Suprapubic skin (tissue), 4 donors: ENCODE data around the gene FAF1. TPM values are rescaled to one million over a fixed set of nuclear protein-coding genes. Genes with fewer than 3 reads are reported as not detected.

Experiments
- DNase-seq, 2 donors: peaks; one replicate each; pipeline ENCODE4 v3.0.0-alpha.2; 2019; ENCODE audit warnings: low spot score in 2 of 2
- H3K27ac ChIP-seq: fragments of 200-600 bp; sonication (generic); one replicate; pipeline ENCODE4 v1.5.1; 2019
- H3K27me3 ChIP-seq: fragments of 200-600 bp; sonication (generic); one replicate; pipeline ENCODE4 v1.5.1; 2019
- H3K36me3 ChIP-seq: fragments of 200-600 bp; sonication (generic); one replicate; pipeline ENCODE4 v1.5.1; 2019
- H3K4me1 ChIP-seq: fragments of 200-600 bp; sonication (generic); one replicate; pipeline ENCODE4 v1.5.1; 2019
- H3K4me3 ChIP-seq: fragments of 200-600 bp; sonication (generic); one replicate; pipeline ENCODE4 v1.5.1; 2019; ENCODE audit warnings: mild to moderate bottlenecking
- H3K9me3 ChIP-seq: fragments of 200-600 bp; sonication (generic); one replicate; pipeline ENCODE4 v1.5.1; 2019
- EP300 ChIP-seq: sonication (generic); formaldehyde crosslinking; IDR thresholded peaks from one replicate; pipeline ENCODE4 v1.6.1; 2017; ENCODE audit warnings: antibody characterized with exemption
- POLR2A ChIP-seq, 2 donors: fragments of 450-650 bp; IDR thresholded peaks; one replicate each; pipeline ENCODE4 v1.6.1; 2017; ENCODE audit warnings: antibody characterized with exemption in 2 of 2, mild to moderate bottlenecking in 2 of 2, moderate library complexity in 2 of 2
- POLR2AphosphoS5 ChIP-seq, 3 donors: sonication (generic); formaldehyde crosslinking; IDR thresholded peaks; one replicate each; pipeline ENCODE4 v1.6.1; 2017; ENCODE audit warnings: antibody characterized with exemption in 3 of 3
- WGBS: methylation state at CpG from one replicate; pipeline ENCODE4 v1.1.5; 2018; 5-methylcytosine and 5-hydroxymethylcytosine counted together
- total RNA-seq, 4 donors: library from RNA; depleted of rRNA; stranded (reverse); fragments of >200 nt; gene quantifications; one replicate each; pipeline ENCODE4 v1.1.0, GENCODE V29; 2016
- TF ChIP-seq, protein P1 (sequence below), 2 donors: fragments of 200-600 bp in 1 of 2; fragments of 450-650 bp in 1 of 2; sonication (generic) in 1 of 2; IDR thresholded peaks; one replicate each; pipeline ENCODE4 v1.5.1; 2016 to 2019; ENCODE audit warnings: antibody characterized with exemption in 2 of 2, mild to moderate bottlenecking in 1 of 2, moderate library complexity in 1 of 2

FAF1 gene
- total RNA-seq, 4 donors from 2014 or later, result 35.1 to 61.6 (median 45.4) TPM

- Histone ChIP-seq H3K27me3 (no peaks in the 10 kb centered on the region), H3K27ac (no peak overlapping the region), H3K4me1 (no peaks in the 10 kb centered on the region), H3K4me3 (no peak overlapping the region), H3K9me3 (no peaks in the 10 kb centered on the region), H3K36me3 (peaks cover 39% of the 10 kb centered on the region)
- DNase-seq, result no peak
- TF ChIP-seq POLR2AphosphoS5 (IDR thresholded peaks at IDR 0.05), result no peak
- TF ChIP-seq EP300, result no peak
- TF ChIP-seq, protein P1, sequence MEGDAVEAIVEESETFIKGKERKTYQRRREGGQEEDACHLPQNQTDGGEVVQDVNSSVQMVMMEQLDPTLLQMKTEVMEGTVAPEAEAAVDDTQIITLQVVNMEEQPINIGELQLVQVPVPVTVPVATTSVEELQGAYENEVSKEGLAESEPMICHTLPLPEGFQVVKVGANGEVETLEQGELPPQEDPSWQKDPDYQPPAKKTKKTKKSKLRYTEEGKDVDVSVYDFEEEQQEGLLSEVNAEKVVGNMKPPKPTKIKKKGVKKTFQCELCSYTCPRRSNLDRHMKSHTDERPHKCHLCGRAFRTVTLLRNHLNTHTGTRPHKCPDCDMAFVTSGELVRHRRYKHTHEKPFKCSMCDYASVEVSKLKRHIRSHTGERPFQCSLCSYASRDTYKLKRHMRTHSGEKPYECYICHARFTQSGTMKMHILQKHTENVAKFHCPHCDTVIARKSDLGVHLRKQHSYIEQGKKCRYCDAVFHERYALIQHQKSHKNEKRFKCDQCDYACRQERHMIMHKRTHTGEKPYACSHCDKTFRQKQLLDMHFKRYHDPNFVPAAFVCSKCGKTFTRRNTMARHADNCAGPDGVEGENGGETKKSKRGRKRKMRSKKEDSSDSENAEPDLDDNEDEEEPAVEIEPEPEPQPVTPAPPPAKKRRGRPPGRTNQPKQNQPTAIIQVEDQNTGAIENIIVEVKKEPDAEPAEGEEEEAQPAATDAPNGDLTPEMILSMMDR (IDR thresholded peaks at IDR 0.05), result no peak
- TF ChIP-seq POLR2A (IDR thresholded peaks at IDR 0.05), result no peak
- 83% methylated on average over 6 of the region's 6 CpGs for WGBS
Observed at GRCh38 chr1:50441183-50441582, 518.9 kb downstream of the FAF1 start.

GRCh38 chr1:50438945-50439344, 521.1 kb downstream of the FAF1 start:
- Histone ChIP-seq H3K36me3 (peaks cover 39% of the 10 kb centered on the region), H3K27ac (no peak overlapping the region), H3K4me3 (no peak overlapping the region), H3K9me3 (no peaks in the 10 kb centered on the region), H3K4me1 (no peaks in the 10 kb centered on the region), H3K27me3 (no peaks in the 10 kb centered on the region)
- no peak for DNase-seq
- no peak for TF ChIP-seq EP300
- TF ChIP-seq POLR2AphosphoS5 (IDR thresholded peaks at IDR 0.05), result no peak
- TF ChIP-seq POLR2A (IDR thresholded peaks at IDR 0.05), result no peak
- TF ChIP-seq, protein P1 (IDR thresholded peaks at IDR 0.05), result no peak

DNA sequence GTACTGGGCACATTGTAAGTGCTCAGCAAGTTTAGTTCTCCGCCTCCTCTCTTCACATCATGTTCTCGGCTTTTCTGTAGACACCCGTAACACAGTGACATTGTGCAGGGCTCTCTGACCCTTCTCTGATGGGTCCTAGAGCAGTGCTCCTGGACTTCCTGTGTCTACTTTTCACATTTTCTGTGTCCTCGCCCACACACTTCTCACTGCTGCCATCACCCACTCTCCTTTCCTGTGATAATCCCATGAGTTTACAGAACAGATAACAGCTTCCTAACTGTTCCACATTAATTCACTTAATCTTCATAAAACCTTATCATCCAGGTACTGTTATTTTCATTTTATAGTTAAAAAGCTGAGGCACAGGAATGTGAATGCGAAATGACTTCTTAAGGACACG, 523.6 kb downstream of the FAF1 start:
- H3K9me3 ChIP-seq, result no peaks in the 10 kb centered on the region
- peaks cover 15% of the 10 kb centered on the region for H3K27me3 ChIP-seq
- H3K4me1 ChIP-seq, result no peaks in the 10 kb centered on the region
- peaks cover 26% of the 10 kb centered on the region for H3K36me3 ChIP-seq
- no peak overlapping the region for H3K27ac ChIP-seq
- H3K4me3 ChIP-seq, result no peak overlapping the region
- TF ChIP-seq, protein P1 (IDR thresholded peaks at IDR 0.05), result no peak
- TF ChIP-seq POLR2A (IDR thresholded peaks at IDR 0.05) (no peak), POLR2AphosphoS5 (IDR thresholded peaks at IDR 0.05) (no peak), EP300 (no peak)
- DNase-seq, result no peak
- 88% methylated on average over 6 of the region's 6 CpGs for WGBS

- H3K27me3 ChIP-seq, result peaks cover 80% of the 10 kb centered on the region
- TF ChIP-seq, protein P1 (IDR thresholded peaks at IDR 0.05), result no peak
- no peak for TF ChIP-seq POLR2A (IDR thresholded peaks at IDR 0.05)
- TF ChIP-seq EP300, result no peak
- TF ChIP-seq POLR2AphosphoS5 (IDR thresholded peaks at IDR 0.05), result no peak
Observed at GRCh38 chr1:50430010-50430405, 530.1 kb downstream of the FAF1 start.

GRCh38 chr1:50427818-50428779, 532.0 kb downstream of the FAF1 start:
- H3K27ac ChIP-seq, result no peak overlapping the region
- H3K27me3 ChIP-seq, result peaks cover 99% of the 10 kb centered on the region
- no peaks in the 10 kb centered on the region for H3K9me3 ChIP-seq
- no peak for DNase-seq
- WGBS, result 14% methylated on average over 15 of the region's 35 CpGs
- no peaks in the 10 kb centered on the region for H3K36me3 ChIP-seq
- H3K4me3 ChIP-seq, result peak overlapping the region; percentile 11
- no peak for TF ChIP-seq POLR2A (IDR thresholded peaks at IDR 0.05)
- TF ChIP-seq, protein P1 (IDR thresholded peaks at IDR 0.05), result no peak
- TF ChIP-seq POLR2AphosphoS5 (IDR thresholded peaks at IDR 0.05), result no peak
- no peak for TF ChIP-seq EP300
- H3K4me1 ChIP-seq, result peaks cover 53% of the 10 kb centered on the region

More at GRCh38 chr1:50430010-50430405, 530.1 kb downstream of the FAF1 start:
- Histone ChIP-seq H3K9me3 (no peaks in the 10 kb centered on the region), H3K4me1 (peaks cover 34% of the 10 kb centered on the region), H3K27ac (no peak overlapping the region), H3K36me3 (no peaks in the 10 kb centered on the region), H3K4me3 (no peak overlapping the region)
- WGBS, result 17% methylated on average over 5 of the region's 5 CpGs
- DNase-seq, result no peak
